Activated CD4-positive, alpha-beta memory T cell treated with anti-CD3 and anti-CD28 coated beads for 36 hours (primary cell): ENCODE results near the gene MOXD1. TPM values are rescaled to one million over a fixed set of nuclear protein-coding genes. Genes with fewer than 3 reads are reported as not detected.

ENCODE experiments used
- CTCF ChIA-PET: fragments of 350-600 bp; sonication (Branson Sonifier 250); formaldehyde crosslinking; loops from one replicate; lab custom pipeline; 2021; ENCODE audit warnings: antibody characterized with exemption, inconsistent platforms; lab: Charles Lee
- POLR2A ChIA-PET: fragments of 350-600 bp; sonication (Branson Sonifier 250); formaldehyde crosslinking; loops from one replicate; lab custom pipeline; 2021; ENCODE audit warnings: antibody characterized with exemption; lab: Charles Lee
- DNase-seq: peaks from one replicate; pipeline ENCODE4 v3.0.0-alpha.2; 2020
- H3K27ac Mint-ChIP-seq: one replicate; pipeline ENCODE4 v1.8.0; 2021; ENCODE audit warnings: mixed read lengths
- H3K27me3 Mint-ChIP-seq: one replicate; pipeline ENCODE4 v1.8.0; 2021; ENCODE audit warnings: mixed read lengths
- H3K36me3 Mint-ChIP-seq: one replicate; pipeline ENCODE4 v1.8.0; 2021; ENCODE audit warnings: mixed read lengths
- H3K4me1 Mint-ChIP-seq: one replicate; pipeline ENCODE4 v1.8.0; 2021; ENCODE audit warnings: low read depth, mixed read lengths
- H3K4me3 Mint-ChIP-seq: one replicate; pipeline ENCODE4 v1.8.0; 2021; ENCODE audit warnings: mild to moderate bottlenecking, mixed read lengths
- H3K9me3 Mint-ChIP-seq: one replicate; pipeline ENCODE4 v1.8.0; 2021; ENCODE audit warnings: mixed read lengths
- intact Hi-C: fragments of 100-400 bp; cut with micrococcal nuclease; formaldehyde crosslinking; loops from one replicate; pipeline ENCODE4 v1.15.1; 2023
- total RNA-seq, 2 experiments: library from RNA; stranded (reverse); gene quantifications; one replicate each; pipeline ENCODE4 v1.2.3, GENCODE V29; 2021

The MOXD1 gene
- not detected for total RNA-seq

DNA sequence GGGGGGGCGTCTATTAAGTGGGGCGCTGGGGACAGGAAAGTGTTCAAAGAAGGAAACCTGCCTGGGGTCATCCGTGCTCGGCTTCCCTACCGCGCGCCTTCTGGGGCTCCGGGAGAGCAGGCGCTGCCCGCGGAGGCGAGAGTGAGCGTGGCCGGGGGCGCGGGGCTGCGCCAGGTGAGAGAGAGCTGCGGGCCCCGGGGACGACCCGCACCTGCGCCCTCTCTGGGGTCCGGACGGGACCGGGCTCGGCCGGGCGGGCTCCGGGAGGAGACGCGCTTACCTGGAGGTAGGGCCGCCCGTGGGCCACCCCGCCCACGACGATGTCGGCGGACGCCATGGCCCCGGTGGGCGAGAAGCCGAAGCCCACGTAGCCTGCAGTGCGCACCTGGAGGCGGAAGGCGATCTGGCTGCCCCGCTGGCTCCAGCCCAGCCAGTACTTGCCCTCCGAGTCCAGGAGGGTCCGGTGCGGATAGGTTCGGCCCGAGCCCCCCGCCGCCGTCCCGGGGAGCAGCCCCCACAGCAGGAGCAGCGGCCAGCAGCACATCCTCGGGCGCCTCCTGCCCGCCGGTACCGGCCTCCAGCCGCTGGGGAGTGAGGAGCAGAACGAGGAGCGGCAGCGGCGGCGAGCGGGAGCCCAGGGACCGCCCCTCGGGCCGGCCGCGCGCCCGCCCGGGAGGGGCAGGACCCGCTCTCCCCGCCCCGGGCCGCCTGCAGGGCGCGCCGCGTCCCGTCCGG, at the start of gene MOXD1:
Gene MOXD1, minus strand, starts transcription at position 593 of the 735 bp plus-strand sequence. Its CDS starts 49 bp downstream, at position 544.
- no peaks in the 10 kb centered on the region for H3K36me3 Mint-ChIP-seq
- H3K27ac Mint-ChIP-seq: no peak within 1 kb of the TSS
- no peaks in the 10 kb centered on the region for H3K9me3 Mint-ChIP-seq
- DNase-seq: no peak
- H3K4me3 Mint-ChIP-seq: peak within 1 kb of the TSS; percentile 22
- POLR2A ChIA-PET: no interaction called here
- intact Hi-C loops: loop anchor here (10.0 kb wide), 1 partner anchor 84 kb away; no protein-coding TSS in a partner anchor
- CTCF ChIA-PET: no interaction called here
- H3K27me3 Mint-ChIP-seq: peaks cover 39% of the 10 kb centered on the region
- H3K4me1 Mint-ChIP-seq: peaks cover 12% of the 10 kb centered on the region

DNA sequence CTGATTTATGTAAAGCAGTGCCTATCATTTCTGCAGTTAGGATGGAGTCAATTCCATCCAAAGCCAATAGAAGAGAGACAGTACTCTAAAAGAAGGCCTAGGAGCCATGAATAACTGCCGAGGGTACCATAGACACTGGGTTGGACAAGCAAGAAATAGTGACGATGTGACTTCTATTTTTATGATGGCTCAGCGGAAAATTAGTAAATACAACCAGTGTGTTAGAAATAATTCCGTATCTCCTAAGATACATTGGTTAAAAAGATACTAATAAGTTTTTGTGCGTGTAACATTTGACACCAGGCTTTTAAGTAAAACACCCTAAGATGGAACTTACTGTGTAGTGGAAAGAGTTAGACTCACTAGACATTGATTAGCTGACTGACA, 45.6 kb upstream of the MOXD1 start:
- intact Hi-C loops: no loop called here
- ChIA-PET POLR2A (no interaction called here), CTCF (interaction anchor here (0.9 kb wide), 1 partner anchor 228 kb away, joined by 3 read pairs; no protein-coding TSS in a partner anchor)
- Mint-ChIP-seq H3K27me3 (no peaks in the 10 kb centered on the region), H3K36me3 (peaks cover 20% of the 10 kb centered on the region), H3K4me1 (no peaks in the 10 kb centered on the region), H3K27ac (no peak overlapping the region), H3K9me3 (peaks cover 21% of the 10 kb centered on the region), H3K4me3 (no peak overlapping the region)
- no peak for DNase-seq

DNA sequence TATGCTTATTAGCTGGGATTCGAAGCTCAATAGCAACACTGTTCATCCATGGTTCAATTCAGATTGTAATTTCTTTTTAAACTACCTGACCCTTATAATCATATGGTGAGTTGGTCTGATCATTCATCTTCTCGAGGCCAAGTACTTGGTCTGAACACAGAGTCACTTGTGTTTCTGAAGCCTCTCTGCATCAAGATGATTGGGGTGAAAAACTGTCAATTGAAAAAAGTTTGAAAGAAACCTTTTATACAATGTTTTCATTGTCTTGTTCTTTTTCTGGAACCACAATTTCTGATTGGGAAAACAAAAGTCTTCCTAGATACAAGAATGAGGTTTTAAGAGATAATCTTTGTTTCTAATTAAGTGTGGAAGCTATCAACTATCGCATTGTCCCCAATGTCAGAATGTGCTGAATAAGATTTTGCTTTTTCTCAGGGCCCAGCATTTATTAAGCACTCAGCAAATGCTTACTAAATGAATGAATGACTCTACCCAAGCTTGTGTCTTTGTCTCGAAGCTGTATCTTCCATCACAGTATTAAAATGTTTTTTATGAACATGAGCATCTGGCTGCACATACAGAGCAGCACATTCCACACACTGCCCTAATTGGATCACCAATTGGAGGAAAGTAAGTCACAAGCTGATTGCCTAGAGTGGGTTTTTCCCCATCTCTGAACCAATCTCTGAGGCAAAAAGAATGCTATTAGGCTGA, 45.0 kb upstream of the MOXD1 start:
- CTCF ChIA-PET: interaction anchor here (0.9 kb wide), 1 partner anchor 228 kb away, joined by 3 read pairs; no protein-coding TSS in a partner anchor
- POLR2A ChIA-PET: no interaction called here
- H3K4me3 Mint-ChIP-seq: no peak overlapping the region
- DNase-seq: no peak
- H3K9me3 Mint-ChIP-seq: peaks cover 26% of the 10 kb centered on the region
- H3K4me1 Mint-ChIP-seq: no peaks in the 10 kb centered on the region
- intact Hi-C loops: no loop called here
- H3K27me3 Mint-ChIP-seq: no peaks in the 10 kb centered on the region
- H3K36me3 Mint-ChIP-seq: peaks cover 15% of the 10 kb centered on the region
- H3K27ac Mint-ChIP-seq: no peak overlapping the region

DNA sequence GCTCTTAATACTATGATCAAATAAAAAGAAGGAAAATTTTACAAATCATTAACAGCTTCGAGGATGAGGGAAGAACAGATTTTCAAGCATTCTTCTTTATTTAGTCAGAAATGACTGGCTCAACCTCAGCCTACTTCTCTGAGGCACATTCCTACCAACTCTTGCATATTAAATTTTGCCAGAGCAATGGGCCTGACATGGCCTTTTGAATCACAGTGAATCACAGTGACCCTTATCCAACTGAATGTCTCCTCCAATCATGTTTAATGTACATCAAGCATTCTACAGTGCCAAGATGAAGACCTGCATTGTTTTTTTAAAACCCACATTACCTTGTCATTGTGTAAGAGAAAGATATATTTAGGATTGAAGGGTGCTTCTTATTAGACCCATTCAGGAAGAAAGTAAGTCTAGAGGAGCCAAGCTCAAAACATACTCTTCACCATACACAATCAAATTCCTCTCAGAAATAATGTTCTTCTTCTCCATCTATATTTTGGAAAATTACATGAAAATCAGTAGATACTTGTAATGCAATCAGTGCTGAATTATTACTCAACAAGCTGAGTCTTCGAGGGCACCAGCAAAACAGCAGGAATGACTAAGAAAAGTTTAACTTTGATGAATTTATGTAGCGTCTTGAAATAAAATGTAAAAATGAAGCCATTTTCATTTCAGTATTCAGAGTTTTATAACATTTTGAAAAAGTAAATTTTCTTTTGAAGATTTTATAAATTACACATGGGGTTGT, 44.1 kb upstream of the MOXD1 start:
- Mint-ChIP-seq H3K36me3 (peaks cover 8% of the 10 kb centered on the region), H3K27me3 (no peaks in the 10 kb centered on the region), H3K4me1 (no peaks in the 10 kb centered on the region), H3K27ac (no peak overlapping the region), H3K4me3 (no peak overlapping the region), H3K9me3 (peaks cover 34% of the 10 kb centered on the region)
- DNase-seq: no peak
- CTCF ChIA-PET: no interaction called here
- intact Hi-C loops: no loop called here
- POLR2A ChIA-PET: no interaction called here

DNA sequence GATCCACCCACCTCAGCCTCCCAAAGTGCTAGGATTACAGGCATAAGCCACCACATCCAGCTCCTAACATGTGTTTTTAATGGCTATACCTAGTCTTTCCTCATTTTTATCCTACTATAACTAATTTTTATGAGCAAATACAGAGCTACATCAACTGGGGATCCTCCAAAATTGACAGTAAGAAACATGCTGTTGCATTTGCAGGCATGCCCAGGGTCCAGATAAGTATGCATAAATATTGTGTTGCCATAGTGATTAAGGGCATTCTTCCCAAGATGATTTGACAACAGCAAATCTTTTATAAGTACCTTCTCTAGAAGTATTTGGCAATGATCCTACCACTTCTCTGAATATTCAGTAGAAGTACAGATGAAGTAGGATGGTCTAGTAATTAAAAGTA, 41.9 kb upstream of the MOXD1 start:
- H3K4me1 Mint-ChIP-seq: no peaks in the 10 kb centered on the region
- ChIA-PET POLR2A (no interaction called here), CTCF (interaction anchor here (1.1 kb wide), 1 partner anchor 163 kb away, joined by 4 read pairs; no protein-coding TSS in a partner anchor)
- no peaks in the 10 kb centered on the region for H3K27me3 Mint-ChIP-seq
- H3K9me3 Mint-ChIP-seq: peaks cover 36% of the 10 kb centered on the region
- H3K27ac Mint-ChIP-seq: no peak overlapping the region
- H3K36me3 Mint-ChIP-seq: no peaks in the 10 kb centered on the region
- DNase-seq: no peak
- no peak overlapping the region for H3K4me3 Mint-ChIP-seq
- intact Hi-C loops: no loop called here

DNA sequence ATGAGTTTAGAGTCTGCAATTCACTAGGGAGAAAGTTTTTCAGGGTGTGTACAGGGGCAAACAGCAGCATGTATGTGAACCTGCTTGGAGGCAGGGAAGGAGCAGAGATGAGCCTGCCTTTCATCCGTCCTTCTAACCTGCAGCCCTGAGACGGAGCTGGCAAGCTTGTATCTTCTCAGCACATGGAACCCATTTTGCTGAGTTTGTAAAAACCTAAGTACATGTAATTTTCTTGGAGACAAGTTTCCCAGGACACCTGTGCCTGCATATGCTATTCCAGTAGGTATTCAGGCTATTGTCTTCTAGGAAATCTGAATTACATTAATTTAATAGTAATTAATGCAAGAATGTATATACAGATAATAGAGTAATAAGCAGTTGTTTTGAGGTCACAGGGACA, 28.8 kb upstream of the MOXD1 start:
- no peak overlapping the region for H3K27ac Mint-ChIP-seq
- POLR2A ChIA-PET: no interaction called here
- H3K9me3 Mint-ChIP-seq: no peaks in the 10 kb centered on the region
- H3K4me1 Mint-ChIP-seq: no peaks in the 10 kb centered on the region
- peaks cover 19% of the 10 kb centered on the region for H3K27me3 Mint-ChIP-seq
- no peak overlapping the region for H3K4me3 Mint-ChIP-seq
- no peak for DNase-seq
- CTCF ChIA-PET: no interaction called here
- no peaks in the 10 kb centered on the region for H3K36me3 Mint-ChIP-seq
- intact Hi-C loops: no loop called here

DNA sequence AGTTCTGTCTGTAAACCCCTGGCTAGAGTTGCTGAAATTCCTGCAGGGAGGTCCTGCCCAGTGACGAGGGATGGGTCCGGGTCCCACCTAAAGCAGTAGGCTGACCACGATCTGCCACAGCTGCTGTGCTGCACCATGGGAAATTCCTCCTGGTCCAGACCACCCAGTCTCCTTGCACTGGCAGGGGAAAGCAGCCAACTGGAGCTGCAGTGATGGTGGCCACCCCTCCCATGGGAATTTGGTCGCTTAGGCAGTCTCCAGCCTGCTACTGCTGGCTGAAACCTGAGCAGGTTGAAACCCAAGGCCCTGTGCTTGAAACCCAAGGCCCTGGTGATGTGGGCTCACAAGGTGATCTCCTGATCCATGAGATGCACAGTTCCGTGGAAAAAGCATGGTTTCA, 23.9 kb upstream of the MOXD1 start:
- DNase-seq: no peak
- Mint-ChIP-seq H3K27me3 (peaks cover 5% of the 10 kb centered on the region), H3K27ac (no peak overlapping the region), H3K4me1 (no peaks in the 10 kb centered on the region), H3K9me3 (peaks cover 30% of the 10 kb centered on the region), H3K4me3 (no peak overlapping the region), H3K36me3 (no peaks in the 10 kb centered on the region)
- intact Hi-C loops: no loop called here
- ChIA-PET CTCF (no interaction called here), POLR2A (no interaction called here)

DNA sequence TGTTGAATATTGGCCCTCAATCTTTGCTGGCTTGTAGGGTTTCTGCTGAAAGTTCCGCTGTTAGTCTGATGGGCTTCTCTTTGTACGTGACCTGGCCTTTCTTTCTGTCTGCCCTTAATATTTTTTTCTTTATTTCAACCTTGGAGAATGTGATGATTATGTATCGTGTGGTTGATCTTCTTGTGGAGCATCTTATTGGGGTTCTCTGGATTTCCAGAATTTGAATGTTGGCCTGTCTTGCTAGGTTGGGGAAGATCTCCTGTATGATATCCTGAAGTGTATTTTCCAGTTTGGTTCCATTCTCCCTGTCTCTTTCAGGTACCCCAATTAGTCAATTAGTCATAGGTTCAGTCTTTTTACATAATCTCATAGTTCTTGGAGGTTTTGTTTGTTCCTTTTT, 22.6 kb upstream of the MOXD1 start:
- CTCF ChIA-PET: no interaction called here
- H3K36me3 Mint-ChIP-seq: no peaks in the 10 kb centered on the region
- H3K4me1 Mint-ChIP-seq: no peaks in the 10 kb centered on the region
- peaks cover 5% of the 10 kb centered on the region for H3K27me3 Mint-ChIP-seq
- H3K27ac Mint-ChIP-seq: no peak overlapping the region
- H3K9me3 Mint-ChIP-seq: peaks cover 30% of the 10 kb centered on the region
- intact Hi-C loops: no loop called here
- POLR2A ChIA-PET: no interaction called here
- H3K4me3 Mint-ChIP-seq: no peak overlapping the region
- no peak for DNase-seq

DNA sequence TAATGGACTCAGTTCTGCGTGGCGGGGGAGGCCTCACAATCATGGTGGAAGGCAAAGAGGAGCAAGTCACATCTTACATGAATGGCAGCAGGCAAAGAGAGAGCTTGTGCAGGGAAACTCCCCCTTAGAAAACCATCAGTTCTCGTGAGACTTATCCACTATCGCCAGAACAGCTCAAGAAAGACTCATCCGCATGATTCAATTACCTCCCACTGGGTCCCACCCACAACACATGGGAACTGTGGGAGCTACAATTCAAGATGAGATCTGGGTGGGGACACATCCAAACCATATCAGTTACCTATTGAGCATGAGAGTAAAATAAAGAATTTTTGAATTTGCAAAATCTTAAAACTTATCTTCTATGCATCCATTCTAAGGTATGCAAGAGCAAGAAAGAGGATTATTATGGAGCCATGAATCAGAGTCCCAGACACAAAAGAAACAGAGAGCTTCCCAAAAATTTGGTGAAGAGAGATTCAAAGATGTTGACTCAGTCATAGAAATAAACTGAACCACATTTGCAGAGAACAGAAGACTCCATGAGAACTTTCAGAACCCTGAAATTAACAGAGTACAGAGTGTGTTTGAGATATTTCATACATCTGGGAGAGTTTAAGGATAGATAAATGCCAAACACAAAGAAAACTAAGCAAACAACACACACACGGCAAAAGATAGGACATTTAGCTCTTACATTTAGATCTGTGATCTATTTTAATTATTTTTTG, 17.1 kb upstream of the MOXD1 start:
- ChIA-PET CTCF (no interaction called here), POLR2A (no interaction called here)
- no peak overlapping the region for H3K4me3 Mint-ChIP-seq
- H3K9me3 Mint-ChIP-seq: peaks cover 33% of the 10 kb centered on the region
- no peaks in the 10 kb centered on the region for H3K4me1 Mint-ChIP-seq
- H3K27me3 Mint-ChIP-seq: peaks cover 10% of the 10 kb centered on the region
- no peak overlapping the region for H3K27ac Mint-ChIP-seq
- intact Hi-C loops: no loop called here
- no peak for DNase-seq
- H3K36me3 Mint-ChIP-seq: no peaks in the 10 kb centered on the region

DNA sequence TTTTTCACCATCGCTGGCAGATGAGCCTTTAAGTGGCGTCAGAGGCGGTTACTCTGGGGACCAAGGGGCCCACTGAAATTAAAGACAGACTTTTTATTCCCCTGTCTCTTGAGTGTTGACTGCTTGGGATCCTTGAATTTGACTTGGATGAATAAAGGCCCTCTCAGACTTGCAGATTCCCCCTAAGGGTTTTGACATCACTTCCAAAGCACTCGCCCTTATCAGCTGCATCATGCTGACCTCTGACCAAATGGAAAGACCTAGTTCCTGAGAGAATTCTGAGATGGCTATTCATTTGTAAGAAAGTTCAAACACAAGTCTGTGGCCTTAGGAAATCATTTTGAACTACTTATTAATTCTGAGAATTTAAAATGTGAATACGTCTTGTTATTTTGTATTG, 13.5 kb upstream of the MOXD1 start:
- H3K9me3 Mint-ChIP-seq: peaks cover 5% of the 10 kb centered on the region
- no peaks in the 10 kb centered on the region for H3K36me3 Mint-ChIP-seq
- H3K4me1 Mint-ChIP-seq: no peaks in the 10 kb centered on the region
- intact Hi-C loops: no loop called here
- CTCF ChIA-PET: no interaction called here
- H3K27ac Mint-ChIP-seq: no peak overlapping the region
- no peak overlapping the region for H3K4me3 Mint-ChIP-seq
- POLR2A ChIA-PET: no interaction called here
- no peak for DNase-seq
- peaks cover 13% of the 10 kb centered on the region for H3K27me3 Mint-ChIP-seq

DNA sequence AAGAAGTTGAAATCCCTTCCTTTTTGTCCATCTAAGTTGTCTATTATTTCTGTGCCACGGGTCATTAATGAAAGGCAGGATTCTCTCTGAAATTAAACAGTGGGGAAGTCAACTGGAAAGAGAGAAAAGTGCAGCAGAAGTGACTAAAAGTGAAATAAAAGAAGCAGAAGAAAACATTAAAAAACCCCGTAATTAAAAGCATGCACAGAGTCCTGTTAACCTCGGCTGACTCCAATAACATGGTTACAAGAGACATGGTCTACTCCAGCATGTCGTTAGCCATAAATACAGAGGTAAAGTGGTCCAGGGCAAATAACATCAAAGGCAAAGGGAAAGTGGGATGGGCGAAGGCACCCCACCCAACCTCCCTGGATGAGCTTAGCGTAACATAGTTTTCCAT, 13.0 kb upstream of the MOXD1 start:
- DNase-seq: no peak
- intact Hi-C loops: no loop called here
- ChIA-PET CTCF (no interaction called here), POLR2A (no interaction called here)
- Mint-ChIP-seq H3K9me3 (peaks cover 5% of the 10 kb centered on the region), H3K4me3 (no peak overlapping the region), H3K27ac (no peak overlapping the region), H3K4me1 (no peaks in the 10 kb centered on the region), H3K27me3 (peaks cover 13% of the 10 kb centered on the region), H3K36me3 (no peaks in the 10 kb centered on the region)

DNA sequence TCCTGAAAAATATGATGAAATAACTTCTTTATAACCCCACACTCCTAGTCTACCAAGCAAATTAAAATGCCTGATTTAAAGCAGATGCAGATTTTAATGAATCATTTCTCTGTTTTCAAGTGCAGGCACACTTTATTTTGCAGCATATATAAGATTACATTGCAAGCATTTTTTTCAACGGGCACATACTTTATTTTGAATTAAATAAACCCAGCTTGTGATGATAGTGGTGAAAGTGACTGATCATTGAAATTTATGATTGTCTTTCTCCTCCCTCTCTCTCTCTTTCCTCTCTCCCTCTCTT, 12.2 kb upstream of the MOXD1 start:
- H3K4me3 Mint-ChIP-seq: no peak overlapping the region
- H3K27ac Mint-ChIP-seq: no peak overlapping the region
- POLR2A ChIA-PET: no interaction called here
- DNase-seq: no peak
- CTCF ChIA-PET: no interaction called here
- peaks cover 13% of the 10 kb centered on the region for H3K27me3 Mint-ChIP-seq
- intact Hi-C loops: no loop called here
- no peaks in the 10 kb centered on the region for H3K36me3 Mint-ChIP-seq
- H3K4me1 Mint-ChIP-seq: no peaks in the 10 kb centered on the region
- peaks cover 5% of the 10 kb centered on the region for H3K9me3 Mint-ChIP-seq
